Measurements from ENCODE around the gene GPC1. TPM values are rescaled to one million over a fixed set of nuclear protein-coding genes. Genes with fewer than 3 reads are reported as not detected.

GPC1 gene
- polyA plus RNA-seq, 1 of the 3 experiments (the other 2 are of a cell fraction), result 65.5 TPM

DNA sequence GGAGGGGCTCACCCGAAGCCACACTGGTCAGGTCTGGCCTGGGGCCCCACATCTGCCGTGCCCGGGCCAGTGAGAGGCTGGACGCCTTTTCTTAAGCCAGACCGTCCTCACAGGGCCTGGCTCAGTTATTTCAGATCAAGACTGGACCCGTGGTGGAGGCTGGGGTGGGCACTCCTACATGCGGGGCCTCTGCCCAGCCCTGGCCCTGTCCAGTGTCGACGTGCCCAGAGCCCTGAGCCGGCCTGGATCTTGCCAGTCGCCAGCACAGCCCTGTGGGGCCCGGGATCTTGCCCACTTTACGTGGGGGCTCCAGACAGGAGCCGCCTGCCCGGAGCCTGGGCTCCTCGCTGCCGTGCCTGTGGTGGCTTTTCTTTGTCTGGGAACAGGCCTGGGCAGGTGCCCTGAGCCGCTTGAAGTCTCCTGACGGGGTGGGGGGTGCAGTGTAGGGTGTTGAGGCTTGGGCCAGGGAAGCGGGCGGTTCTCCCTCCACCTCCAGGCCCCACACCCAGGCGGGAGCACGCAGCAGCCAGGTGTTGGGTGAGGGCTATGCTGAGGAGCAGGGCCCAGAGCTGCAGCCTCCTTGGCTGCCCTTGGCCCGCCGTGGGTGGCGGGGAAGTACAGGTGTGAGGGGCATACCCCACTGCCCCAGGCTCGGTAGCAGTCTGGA lies 6.0 kb downstream of the GPC1 start:
- Histone ChIP-seq H3K9me2 (no peaks in the 10 kb centered on the region), H3K9ac (no peak overlapping the region), H3K36me3 (replicated peaks in 1 of 2; ENCODE audit: control insufficient read depth in 1 of 2, insufficient read depth in 2 of 2, low read length in 1 of 2) (no peaks in the 10 kb centered on the region), H4K20me1 (ENCODE audit: insufficient read depth) (peaks cover 78% of the 10 kb centered on the region), H3K79me2 (ENCODE audit: insufficient read depth) (peaks cover 48% of the 10 kb centered on the region), H3K9me3 (no peaks in the 10 kb centered on the region), H3K27ac (ENCODE audit: low read depth in 2 of 2, low read length in 1 of 2) (no peak overlapping the region), H3K27me3 (ENCODE audit: insufficient read depth) (no peaks in the 10 kb centered on the region), H3K4me2 (no peak overlapping the region), H3K4me3 (ENCODE audit: low read depth in 2 of 2, low read length in 1 of 2) (no peak overlapping the region), H2AFZ (ENCODE audit: low read depth) (no peak overlapping the region), H3K4me1 (ENCODE audit: control insufficient read depth in 1 of 2, insufficient read depth in 2 of 2, low read depth in 1 of 2, low read length in 1 of 2) (peaks cover 0 to 11% of the 10 kb centered on the region in 2 experiments; a peak in 1 of 4 replicates), H3F3A (replicated peaks; ENCODE audit: insufficient read depth) (no peaks in the 10 kb centered on the region)
- ChIA-PET CTCF (interaction anchor here (1.0 to 4.1 kb wide), 5 partner anchors 88 to 296 kb away, joined by 3 to 35 read pairs (median 5); no protein-coding TSS in a partner anchor), POLR2A (no interaction called here)
- no peak for DNase-seq
- TF ChIP-seq SMC3 (IDR thresholded peaks at IDR 0.05; ENCODE audit: low read depth, low read length) (no peak), CHD2 (IDR thresholded peaks at IDR 0.05; ENCODE audit: low read length, partially characterized antibody) (no peak), RCOR1 (IDR thresholded peaks at IDR 0.05; ENCODE audit: low read length) (no peak)
- no CpG with 5 or more reads among the region's 27 CpGs for WGBS (ENCODE audit: low lambda C conversion rate)

DNA sequence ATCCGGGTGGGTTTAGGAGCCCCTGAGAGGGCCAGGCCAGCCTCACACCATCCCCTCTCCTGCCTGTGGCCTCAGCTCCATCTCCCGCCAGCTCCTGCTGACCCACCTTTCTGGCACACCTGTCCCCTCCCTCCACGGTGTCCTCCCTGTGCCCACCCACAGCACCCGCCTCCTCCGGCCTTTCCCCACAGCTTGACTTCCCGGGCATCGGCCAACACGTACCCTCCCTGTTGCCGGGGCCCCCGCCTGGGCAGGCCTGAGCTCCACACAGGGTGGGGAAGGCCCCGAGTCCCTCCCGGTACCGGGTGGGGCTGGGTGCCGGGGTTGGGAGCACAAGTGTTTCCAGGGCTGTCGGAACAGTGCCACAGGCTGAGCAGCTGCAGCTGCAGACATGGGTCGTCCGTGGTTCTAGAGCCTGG lies 6.5 kb downstream of the GPC1 start:
- Histone ChIP-seq H3F3A (replicated peaks; ENCODE audit: insufficient read depth) (no peaks in the 10 kb centered on the region), H3K27me3 (ENCODE audit: insufficient read depth) (no peaks in the 10 kb centered on the region), H2AFZ (ENCODE audit: low read depth) (no peak overlapping the region), H3K4me1 (ENCODE audit: control insufficient read depth in 1 of 2, insufficient read depth in 2 of 2, low read depth in 1 of 2, low read length in 1 of 2) (peaks cover 0 to 5% of the 10 kb centered on the region in 2 experiments; a peak in 1 of 4 replicates), H3K79me2 (ENCODE audit: insufficient read depth) (peaks cover 42% of the 10 kb centered on the region), H3K9ac (no peak overlapping the region), H3K9me3 (no peaks in the 10 kb centered on the region), H4K20me1 (ENCODE audit: insufficient read depth) (peaks cover 78% of the 10 kb centered on the region), H3K27ac (ENCODE audit: low read depth in 2 of 2, low read length in 1 of 2) (no peak overlapping the region), H3K9me2 (no peaks in the 10 kb centered on the region), H3K4me2 (no peak overlapping the region), H3K4me3 (ENCODE audit: low read depth in 2 of 2, low read length in 1 of 2) (no peak overlapping the region), H3K36me3 (replicated peaks in 1 of 2; ENCODE audit: control insufficient read depth in 1 of 2, insufficient read depth in 2 of 2, low read length in 1 of 2) (no peaks in the 10 kb centered on the region)
- no peak for DNase-seq
- ChIA-PET POLR2A (no interaction called here), CTCF (interaction anchor here (1.3 to 2.4 kb wide), 3 partner anchors 89 to 292 kb away, joined by 3 to 14 read pairs (median 5); no protein-coding TSS in a partner anchor)
- TF ChIP-seq TEAD4 (IDR thresholded peaks at IDR 0.05; ENCODE audit: borderline replicate concordance, insufficient read depth) (no peak), SIN3A (IDR thresholded peaks at IDR 0.05; ENCODE audit: borderline replicate concordance, low read depth, low read length) (no peak), USF2 (IDR thresholded peaks at IDR 0.05; ENCODE audit: borderline replicate concordance, low read depth, low read length) (no peak), SMC3 (IDR thresholded peaks at IDR 0.05; ENCODE audit: low read depth, low read length) (no peak), GABPA (IDR thresholded peaks at IDR 0.05; ENCODE audit: low read depth) (no peak), TAF1 (IDR thresholded peaks at IDR 0.05; ENCODE audit: borderline replicate concordance, low read depth, low read length) (no peak), RFX5 (IDR thresholded peaks at IDR 0.05; ENCODE audit: low read length) (no peak), MEF2A (IDR thresholded peaks at IDR 0.05; ENCODE audit: borderline replicate concordance, low read depth) (no peak), GATA2 (CRISPR knock-in tag; IDR thresholded peaks at IDR 0.05) (no peak), RAD21 (IDR thresholded peaks at IDR 0.05; ENCODE audit: low read length) (no peak), RCOR1 (IDR thresholded peaks at IDR 0.05; ENCODE audit: low read length) (no peak), JUND (IDR thresholded peaks at IDR 0.05) (no peak), USF1 (IDR thresholded peaks at IDR 0.05; ENCODE audit: borderline replicate concordance, low read depth) (no peak), FOSL2 (IDR thresholded peaks at IDR 0.05; ENCODE audit: borderline replicate concordance, low read depth) (no peak), NFIC (IDR thresholded peaks at IDR 0.05; ENCODE audit: borderline replicate concordance) (no peak), MXI1 (IDR thresholded peaks at IDR 0.05; ENCODE audit: low read depth, low read length) (no peak), PBX3 (IDR thresholded peaks at IDR 0.05) (no peak)
- TF ChIP-seq, protein P1, sequence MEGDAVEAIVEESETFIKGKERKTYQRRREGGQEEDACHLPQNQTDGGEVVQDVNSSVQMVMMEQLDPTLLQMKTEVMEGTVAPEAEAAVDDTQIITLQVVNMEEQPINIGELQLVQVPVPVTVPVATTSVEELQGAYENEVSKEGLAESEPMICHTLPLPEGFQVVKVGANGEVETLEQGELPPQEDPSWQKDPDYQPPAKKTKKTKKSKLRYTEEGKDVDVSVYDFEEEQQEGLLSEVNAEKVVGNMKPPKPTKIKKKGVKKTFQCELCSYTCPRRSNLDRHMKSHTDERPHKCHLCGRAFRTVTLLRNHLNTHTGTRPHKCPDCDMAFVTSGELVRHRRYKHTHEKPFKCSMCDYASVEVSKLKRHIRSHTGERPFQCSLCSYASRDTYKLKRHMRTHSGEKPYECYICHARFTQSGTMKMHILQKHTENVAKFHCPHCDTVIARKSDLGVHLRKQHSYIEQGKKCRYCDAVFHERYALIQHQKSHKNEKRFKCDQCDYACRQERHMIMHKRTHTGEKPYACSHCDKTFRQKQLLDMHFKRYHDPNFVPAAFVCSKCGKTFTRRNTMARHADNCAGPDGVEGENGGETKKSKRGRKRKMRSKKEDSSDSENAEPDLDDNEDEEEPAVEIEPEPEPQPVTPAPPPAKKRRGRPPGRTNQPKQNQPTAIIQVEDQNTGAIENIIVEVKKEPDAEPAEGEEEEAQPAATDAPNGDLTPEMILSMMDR (IDR thresholded peaks at IDR 0.05), result no peak
- WGBS (ENCODE audit: low lambda C conversion rate), result 96% methylated on average over 13 of the region's 17 CpGs

All from SK-N-SH (cell line).